22Rv1 (cell line): Measurements from ENCODE around the gene NUP188.

Experiments used
- H3K27ac ChIP-seq: fragments of 450-650 bp; 2 replicates; pipeline ENCODE4 v1.5.1; 2017
- ZFX ChIP-seq: fragments of 450-650 bp; IDR thresholded peaks from 2 replicates; pipeline ENCODE4 v1.6.1; 2017; ENCODE audit warnings: antibody characterized with exemption, borderline replicate concordance
- TF ChIP-seq, protein P1 (sequence below): fragments of 450-650 bp; IDR thresholded peaks from 2 replicates; pipeline ENCODE4 v1.5.1; 2017; ENCODE audit warnings: mild to moderate bottlenecking

Gene NUP188

DNA sequence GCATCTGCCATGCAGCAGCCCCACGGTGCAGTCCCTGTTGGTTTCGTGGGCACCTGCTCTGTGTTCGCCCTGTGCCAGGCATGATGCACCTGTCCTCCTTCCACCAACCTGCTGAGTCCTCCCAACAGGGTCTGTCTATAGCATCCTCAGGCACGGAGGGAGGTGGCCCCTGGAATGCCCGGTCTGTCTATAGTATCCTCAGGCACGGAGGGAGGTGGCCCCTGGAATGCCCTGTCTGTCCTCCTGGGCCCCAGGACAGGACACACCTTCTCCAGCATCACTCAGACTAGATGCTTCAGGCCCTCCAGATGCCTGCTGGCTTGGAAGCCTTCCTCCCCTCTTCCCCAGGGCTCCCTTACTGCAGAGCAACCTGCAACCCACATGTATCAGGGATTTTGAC is 36.6 kb upstream of the NUP188 start:
- peak overlapping the region; percentile 91 for H3K27ac ChIP-seq
- TF ChIP-seq, protein P1, sequence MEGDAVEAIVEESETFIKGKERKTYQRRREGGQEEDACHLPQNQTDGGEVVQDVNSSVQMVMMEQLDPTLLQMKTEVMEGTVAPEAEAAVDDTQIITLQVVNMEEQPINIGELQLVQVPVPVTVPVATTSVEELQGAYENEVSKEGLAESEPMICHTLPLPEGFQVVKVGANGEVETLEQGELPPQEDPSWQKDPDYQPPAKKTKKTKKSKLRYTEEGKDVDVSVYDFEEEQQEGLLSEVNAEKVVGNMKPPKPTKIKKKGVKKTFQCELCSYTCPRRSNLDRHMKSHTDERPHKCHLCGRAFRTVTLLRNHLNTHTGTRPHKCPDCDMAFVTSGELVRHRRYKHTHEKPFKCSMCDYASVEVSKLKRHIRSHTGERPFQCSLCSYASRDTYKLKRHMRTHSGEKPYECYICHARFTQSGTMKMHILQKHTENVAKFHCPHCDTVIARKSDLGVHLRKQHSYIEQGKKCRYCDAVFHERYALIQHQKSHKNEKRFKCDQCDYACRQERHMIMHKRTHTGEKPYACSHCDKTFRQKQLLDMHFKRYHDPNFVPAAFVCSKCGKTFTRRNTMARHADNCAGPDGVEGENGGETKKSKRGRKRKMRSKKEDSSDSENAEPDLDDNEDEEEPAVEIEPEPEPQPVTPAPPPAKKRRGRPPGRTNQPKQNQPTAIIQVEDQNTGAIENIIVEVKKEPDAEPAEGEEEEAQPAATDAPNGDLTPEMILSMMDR, result no peak
- no peak for TF ChIP-seq ZFX

DNA sequence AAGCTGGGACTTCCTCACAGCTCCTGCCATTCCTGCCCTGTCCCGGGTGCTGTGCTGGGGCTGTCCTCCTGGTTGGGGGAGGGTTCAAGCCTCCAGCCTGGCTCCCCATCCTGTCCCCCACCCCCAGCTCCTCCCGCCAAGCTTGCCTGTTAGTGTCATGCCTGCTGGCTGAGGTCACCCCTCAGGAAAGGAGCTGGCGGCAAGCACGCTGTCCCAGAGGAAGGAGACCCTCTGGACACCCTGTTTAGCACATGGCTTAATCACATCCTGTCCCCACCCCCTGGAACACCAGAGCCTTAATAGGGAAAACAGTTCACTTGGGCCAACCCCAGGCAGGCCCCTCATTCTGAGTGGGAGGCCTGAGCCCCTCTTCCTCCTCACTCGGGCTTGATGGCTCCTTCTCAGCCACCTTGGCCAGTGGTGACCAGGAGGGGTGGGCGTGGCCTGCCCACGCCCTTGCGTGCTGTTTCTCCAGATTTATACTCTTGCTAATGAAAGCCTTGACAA is 35.9 kb upstream of the NUP188 start:
- TF ChIP-seq ZFX, result no peak
- TF ChIP-seq, protein P1, result no peak
- peak overlapping the region; percentile 91 for H3K27ac ChIP-seq

DNA sequence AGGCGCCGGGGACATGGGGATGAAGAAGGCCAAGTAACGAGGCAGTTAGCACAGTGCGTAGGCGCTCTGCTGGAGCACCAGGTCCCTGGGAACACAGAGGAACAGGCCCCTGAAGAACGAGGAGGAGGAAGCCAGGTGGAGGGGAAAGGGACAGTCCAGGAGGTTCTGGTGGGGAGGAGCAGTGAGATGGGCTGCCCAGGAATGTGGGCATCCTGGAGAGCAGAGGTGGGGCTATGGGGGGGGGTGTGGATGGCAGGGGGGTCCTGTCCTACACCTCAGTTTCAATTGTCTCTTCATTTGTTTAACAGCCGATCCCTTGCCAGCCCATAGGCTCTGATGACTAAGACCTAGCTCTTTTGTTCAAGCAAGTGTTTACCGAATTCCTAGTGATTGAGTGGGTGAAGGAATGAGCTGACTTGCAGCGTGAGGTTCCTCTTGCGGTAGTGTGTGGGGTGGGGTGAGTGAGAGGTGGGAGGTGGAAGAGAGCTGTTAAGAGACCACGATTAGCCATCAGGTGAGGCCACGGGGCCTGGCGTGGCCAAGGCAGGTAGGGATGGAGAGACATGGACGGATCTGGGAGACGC is 35.1 kb upstream of the NUP188 start:
- TF ChIP-seq, protein P1, result no peak
- no peak for TF ChIP-seq ZFX
- peak overlapping the region; percentile 91 for H3K27ac ChIP-seq

DNA sequence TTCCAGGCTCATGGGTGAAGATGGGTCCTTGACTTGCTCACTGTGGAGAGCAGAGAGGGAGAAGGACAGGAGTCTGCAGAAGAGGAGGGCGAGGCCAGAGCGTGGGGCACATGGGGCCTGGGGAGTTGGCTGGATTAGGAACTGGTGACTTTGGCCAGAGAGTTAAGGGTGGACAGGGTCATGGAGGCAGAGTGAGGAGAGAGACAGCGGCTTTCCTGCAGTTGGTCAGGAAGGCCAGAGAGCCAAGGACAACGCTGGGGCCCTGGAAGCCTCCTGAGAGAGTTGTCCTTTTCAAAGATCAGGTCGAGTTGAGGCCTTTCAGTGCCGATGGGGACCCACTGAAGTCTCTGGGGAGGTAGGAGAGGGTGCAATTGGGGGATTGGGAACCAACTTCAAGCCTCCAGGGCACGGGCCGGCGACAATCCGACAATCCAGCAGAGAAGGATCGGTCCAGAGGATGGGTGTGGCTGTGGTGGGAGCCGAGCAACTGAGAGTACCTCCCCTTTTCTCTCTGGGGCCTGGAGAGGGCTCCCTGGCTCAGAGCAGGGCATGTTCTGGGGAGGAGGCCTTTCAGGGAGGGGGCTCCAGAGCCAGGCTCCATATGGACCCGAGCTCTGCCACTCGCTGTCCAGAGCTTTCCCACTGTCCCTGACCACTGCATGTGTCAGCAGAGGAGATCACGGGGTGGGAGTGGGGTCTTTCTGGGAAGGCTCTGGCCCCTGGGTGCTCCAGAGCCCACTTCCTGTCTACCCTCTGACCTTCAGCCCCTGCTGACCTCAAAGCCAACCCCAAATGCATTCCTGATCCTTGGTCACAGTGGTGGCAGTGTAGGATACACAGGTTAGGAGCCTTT is 34.2 kb upstream of the NUP188 start:
- H3K27ac ChIP-seq, result peak overlapping the region; percentile 91
- no peak for TF ChIP-seq ZFX
- TF ChIP-seq, protein P1, result no peak

DNA sequence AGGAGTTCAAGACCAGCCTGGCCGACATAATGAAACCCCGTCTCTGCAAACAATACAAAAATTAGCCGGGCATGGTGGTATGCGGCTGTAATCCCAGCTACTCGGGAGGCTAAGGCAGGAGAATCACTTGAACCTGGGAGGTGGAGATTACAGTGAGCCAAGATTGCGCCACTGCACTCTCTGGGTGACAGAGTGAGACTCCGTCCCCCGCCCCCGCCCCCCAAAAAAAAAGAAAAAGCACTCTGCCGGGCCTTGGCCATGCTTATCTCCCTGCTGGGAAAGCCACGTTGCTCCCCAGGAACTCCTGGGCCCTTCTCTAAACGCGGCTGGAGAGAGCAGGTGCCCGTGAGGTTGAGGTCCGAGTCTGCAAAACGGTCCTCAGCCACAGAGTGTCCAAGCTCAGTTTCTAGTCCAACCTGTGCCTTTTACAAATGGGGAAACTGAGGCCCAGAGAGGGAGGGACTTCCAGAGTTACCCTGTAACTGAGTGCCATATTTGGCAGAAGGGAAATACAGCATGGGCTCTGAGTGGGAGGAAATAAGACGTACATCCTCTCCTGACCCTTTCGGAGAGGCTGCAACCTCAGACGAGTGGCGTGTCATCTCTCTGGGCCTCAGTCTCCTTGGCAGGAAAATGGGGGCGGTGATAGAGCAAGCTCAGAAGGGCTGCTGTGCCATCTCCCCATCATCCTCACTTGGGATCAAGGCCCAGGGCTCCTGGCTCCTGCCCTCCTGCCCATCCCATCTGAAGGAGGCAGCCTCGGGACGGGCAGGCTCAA is 33.3 kb upstream of the NUP188 start:
- no peak for TF ChIP-seq ZFX
- TF ChIP-seq, protein P1, result no peak

DNA sequence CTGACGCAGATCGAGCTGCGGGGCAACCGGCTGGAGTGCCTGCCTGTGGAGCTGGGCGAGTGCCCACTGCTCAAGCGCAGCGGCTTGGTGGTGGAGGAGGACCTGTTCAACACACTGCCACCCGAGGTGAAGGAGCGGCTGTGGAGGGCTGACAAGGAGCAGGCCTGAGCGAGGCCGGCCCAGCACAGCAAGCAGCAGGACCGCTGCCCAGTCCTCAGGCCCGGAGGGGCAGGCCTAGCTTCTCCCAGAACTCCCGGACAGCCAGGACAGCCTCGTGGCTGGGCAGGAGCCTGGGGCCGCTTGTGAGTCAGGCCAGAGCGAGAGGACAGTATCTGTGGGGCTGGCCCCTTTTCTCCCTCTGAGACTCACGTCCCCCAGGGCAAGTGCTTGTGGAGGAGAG is 31.3 kb upstream of the NUP188 start:
- peak overlapping the region; percentile 91 for H3K27ac ChIP-seq
- TF ChIP-seq ZFX, result no peak
- TF ChIP-seq, protein P1, result no peak

More for the DNA sequence above, 33.3 kb upstream of the NUP188 start:
- peak overlapping the region; percentile 91 for H3K27ac ChIP-seq

DNA sequence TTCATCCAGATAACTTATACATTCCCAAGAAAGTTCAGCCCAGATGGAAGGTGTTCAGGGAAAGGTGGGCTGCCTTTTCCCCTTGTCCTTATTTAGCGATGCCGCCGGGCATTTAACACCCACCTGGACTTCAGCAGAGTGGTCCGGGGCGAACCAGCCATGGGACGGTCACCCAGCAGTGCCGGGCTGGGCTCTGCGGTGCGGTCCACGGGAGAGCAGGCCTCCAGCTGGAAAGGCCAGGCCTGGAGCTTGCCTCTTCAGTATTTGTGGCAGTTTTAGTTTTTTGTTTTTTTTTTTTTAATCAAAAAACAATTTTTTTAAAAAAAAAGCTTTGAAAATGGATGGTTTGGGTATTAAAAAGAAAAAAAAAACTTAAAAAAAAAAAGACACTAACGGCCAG is 30.8 kb upstream of the NUP188 start:
- peak overlapping the region; percentile 91 for H3K27ac ChIP-seq

More for the DNA sequence above, 30.8 kb upstream of the NUP188 start:
- TF ChIP-seq, protein P1, result no peak
- no peak for TF ChIP-seq ZFX
